Mucosa of descending colon (tissue), 3 donors: Measurements from ENCODE around the gene RCAN1. TPM values are rescaled to one million over a fixed set of nuclear protein-coding genes. Genes with fewer than 3 reads are reported as not detected.

Experiments used
- ATAC-seq: fragments of 200-7000 bp; cut with Tn5 transposase; one replicate; pipeline ENCODE4 v1.9.1; 2020; ENCODE audit warnings: mild to moderate bottlenecking, moderate library complexity
- DNase-seq, 3 donors: peaks; one replicate each; pipeline ENCODE4 v3.0.0-alpha.2; 2020
- H3K36me3 ChIP-seq: fragments of 200-600 bp; one replicate; pipeline ENCODE4 v1.8.0; 2021; ENCODE audit warnings: low read depth, mild to moderate bottlenecking
- H3K4me1 ChIP-seq: fragments of 200-600 bp; one replicate; pipeline ENCODE4 v1.8.0; 2021; ENCODE audit warnings: low read depth, mild to moderate bottlenecking
- H3K4me3 ChIP-seq: fragments of 200-600 bp; one replicate; pipeline ENCODE4 v1.8.0; 2021; ENCODE audit warnings: mild to moderate bottlenecking
- H3K9me3 ChIP-seq: fragments of 200-600 bp; one replicate; pipeline ENCODE4 v1.8.0; 2021; ENCODE audit warnings: mild to moderate bottlenecking
- intact Hi-C, 2 donors: fragments of 100-400 bp; cut with DNase I in 1 of 2; cut with micrococcal nuclease in 1 of 2; formaldehyde crosslinking; loops; one replicate each; pipeline versions ENCODE4 v1.11.0 to v1.11.1; 2022; cut with DNase I, micrococcal nuclease
- total RNA-seq, 3 donors: library from RNA; stranded (reverse); fragmentation: NEBNext Ultra II Directional in 2 of 3; extraction: Animal tissue kit (Norgen Biotek cat#: 25700) in 2 of 3; gene quantifications; one replicate each; pipeline versions ENCODE4 v1.2.1 to v1.2.4, GENCODE V29; 2021 to 2023
- TF ChIP-seq, protein P1 (sequence below): fragments of 200-600 bp; IDR thresholded peaks from one replicate; pipeline ENCODE4 v1.8.0; 2022; ENCODE audit warnings: antibody characterized with exemption, mild to moderate bottlenecking
- donor health status: DM: no; HTN: no; CAD: no; lungs with moderate emphysema.
- donor health status: DM: no; HTN: no; CAD: no.
- donor health status: DM: no; HTN: yes; CAD: no.

The RCAN1 gene
- total RNA-seq, 3 donors from 2014 or later, result 44.4 to 55.2 (median 50.7) TPM

DNA sequence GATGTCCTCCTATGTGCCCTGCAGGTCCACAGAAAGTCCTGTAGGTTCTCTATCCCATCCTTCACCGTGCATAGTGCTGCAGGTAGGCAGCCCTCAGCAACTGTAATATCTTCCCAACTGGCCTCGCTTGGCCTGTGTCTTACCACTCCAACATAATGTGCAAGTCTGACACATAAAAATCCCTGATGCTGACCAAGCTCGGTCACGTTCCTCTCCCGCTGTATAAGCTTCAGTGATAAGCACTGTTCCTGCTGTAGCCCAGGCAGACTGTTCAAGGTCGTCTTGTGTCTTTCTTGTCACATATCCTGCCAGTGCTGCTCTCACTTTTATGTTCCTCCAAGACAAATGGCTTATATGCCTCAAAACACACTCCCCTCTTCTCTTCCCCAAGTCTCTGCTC is 83.5 kb downstream of the RCAN1 start:
- TF ChIP-seq, protein P1, sequence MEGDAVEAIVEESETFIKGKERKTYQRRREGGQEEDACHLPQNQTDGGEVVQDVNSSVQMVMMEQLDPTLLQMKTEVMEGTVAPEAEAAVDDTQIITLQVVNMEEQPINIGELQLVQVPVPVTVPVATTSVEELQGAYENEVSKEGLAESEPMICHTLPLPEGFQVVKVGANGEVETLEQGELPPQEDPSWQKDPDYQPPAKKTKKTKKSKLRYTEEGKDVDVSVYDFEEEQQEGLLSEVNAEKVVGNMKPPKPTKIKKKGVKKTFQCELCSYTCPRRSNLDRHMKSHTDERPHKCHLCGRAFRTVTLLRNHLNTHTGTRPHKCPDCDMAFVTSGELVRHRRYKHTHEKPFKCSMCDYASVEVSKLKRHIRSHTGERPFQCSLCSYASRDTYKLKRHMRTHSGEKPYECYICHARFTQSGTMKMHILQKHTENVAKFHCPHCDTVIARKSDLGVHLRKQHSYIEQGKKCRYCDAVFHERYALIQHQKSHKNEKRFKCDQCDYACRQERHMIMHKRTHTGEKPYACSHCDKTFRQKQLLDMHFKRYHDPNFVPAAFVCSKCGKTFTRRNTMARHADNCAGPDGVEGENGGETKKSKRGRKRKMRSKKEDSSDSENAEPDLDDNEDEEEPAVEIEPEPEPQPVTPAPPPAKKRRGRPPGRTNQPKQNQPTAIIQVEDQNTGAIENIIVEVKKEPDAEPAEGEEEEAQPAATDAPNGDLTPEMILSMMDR, result no peak
- intact Hi-C loops, result no loop called here
- DNase-seq, result no peak
- Histone ChIP-seq H3K36me3 (no peaks in the 10 kb centered on the region), H3K4me3 (no peak overlapping the region), H3K4me1 (peaks cover 9% of the 10 kb centered on the region), H3K9me3 (no peaks in the 10 kb centered on the region)
- ATAC-seq, result no peak

DNA sequence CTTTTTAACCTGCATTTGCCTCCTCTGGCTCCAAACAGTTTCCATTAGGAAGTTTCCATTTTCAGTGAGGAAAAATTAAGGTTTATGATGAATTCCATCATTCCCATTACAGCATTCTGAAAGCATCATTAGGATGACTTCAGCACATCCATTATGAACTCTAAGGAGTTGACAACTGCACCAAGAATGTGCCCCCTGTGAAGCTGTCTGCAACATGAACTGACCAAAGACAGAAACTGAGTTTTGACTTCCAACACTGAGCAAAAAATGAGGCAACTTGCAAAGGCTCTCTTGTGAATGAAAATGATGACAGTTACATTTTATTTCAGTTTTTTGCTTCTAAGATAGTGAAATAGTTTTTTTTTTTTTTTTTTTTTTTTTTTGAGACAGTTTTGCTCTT is 84.7 kb downstream of the RCAN1 start:
- Histone ChIP-seq H3K9me3 (no peaks in the 10 kb centered on the region), H3K4me3 (no peak overlapping the region), H3K4me1 (peaks cover 9% of the 10 kb centered on the region), H3K36me3 (no peaks in the 10 kb centered on the region)
- TF ChIP-seq, protein P1, result no peak
- intact Hi-C loops, result no loop called here
- no peak for ATAC-seq
- no peak for DNase-seq

DNA sequence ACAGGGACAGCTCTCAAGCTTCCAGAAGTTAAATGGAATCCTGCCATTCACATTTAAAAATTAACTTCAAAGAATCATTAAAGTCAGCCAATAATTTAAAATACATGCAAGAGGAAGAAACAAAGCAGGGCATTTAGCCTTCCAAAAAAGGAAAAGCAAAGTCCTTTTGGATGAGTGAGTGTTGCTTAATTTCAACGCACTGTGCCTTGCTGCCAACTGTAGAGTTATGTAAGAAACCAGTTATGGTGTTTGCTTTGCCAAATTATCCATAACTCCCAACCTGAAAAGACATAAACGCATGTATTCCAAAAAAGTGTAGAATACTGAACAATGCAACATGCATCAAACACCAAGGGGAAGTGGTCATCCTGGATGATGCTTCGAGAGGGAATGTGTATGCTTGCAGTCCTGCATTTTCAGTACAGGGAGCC is 86.8 kb downstream of the RCAN1 start:
- Histone ChIP-seq H3K4me3 (no peak overlapping the region), H3K4me1 (peaks cover 20% of the 10 kb centered on the region), H3K36me3 (no peaks in the 10 kb centered on the region), H3K9me3 (no peaks in the 10 kb centered on the region)
- ATAC-seq (no peak), DNase-seq (no peak)
- TF ChIP-seq, protein P1, result no peak
- intact Hi-C loops, result no loop called here

DNA sequence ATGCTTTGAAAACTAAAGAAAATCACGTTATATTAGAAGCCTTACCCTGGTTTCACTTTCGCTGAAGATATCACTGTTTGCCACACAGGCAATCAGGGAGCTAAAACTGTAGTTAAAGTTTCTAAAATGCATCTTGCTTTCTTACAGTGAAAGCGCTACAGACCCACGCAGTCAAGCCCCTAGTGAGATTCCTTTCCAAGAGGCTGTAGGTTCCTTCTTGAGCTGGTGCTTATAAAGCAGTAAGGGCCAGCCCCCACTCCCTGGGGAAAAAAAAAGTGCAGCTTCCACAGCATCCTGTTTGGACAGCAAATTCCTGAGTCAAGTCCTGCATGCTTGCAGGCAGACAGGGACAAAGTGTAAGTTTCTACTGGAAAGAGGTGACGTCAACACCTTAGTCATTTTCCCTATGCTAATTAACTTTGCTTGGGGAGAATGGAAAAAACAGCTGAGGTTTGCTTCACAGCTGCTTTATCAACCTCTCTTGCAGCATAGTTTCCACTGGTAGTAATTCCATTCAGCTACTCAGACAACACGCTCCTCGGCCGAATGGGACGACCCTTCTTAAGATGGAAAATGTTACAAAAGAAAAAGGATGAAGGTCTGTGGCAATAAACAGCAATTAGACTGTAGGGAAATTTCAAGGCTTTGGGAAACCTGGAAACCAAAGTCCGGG is 88.2 kb downstream of the RCAN1 start:
- DNase-seq, result peak; percentile 58 to 77 (median 62)
- TF ChIP-seq, protein P1, result no peak
- intact Hi-C loops, result no loop called here

DNA sequence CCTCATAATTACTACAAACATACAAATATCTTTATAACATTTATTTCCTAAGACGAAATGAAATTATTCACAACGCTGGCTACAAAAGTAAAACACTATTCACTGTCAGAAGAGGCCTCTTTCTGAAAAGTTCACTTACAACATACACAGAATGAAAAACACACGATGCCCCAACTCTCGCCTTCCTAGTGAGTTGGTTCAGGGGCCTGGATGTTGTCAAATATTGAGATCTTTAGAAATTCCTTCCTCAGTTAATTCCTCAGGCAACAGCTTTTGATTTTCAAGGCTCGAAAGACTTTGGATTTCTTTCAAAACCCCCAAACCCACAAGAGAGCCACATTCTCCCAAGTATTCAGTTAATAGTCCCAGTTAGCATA is 88.7 kb downstream of the RCAN1 start:
- H3K9me3 ChIP-seq, result no peaks in the 10 kb centered on the region
- TF ChIP-seq, protein P1, result no peak
- H3K36me3 ChIP-seq, result no peaks in the 10 kb centered on the region
- no peak for ATAC-seq
- H3K4me1 ChIP-seq, result peaks cover 29% of the 10 kb centered on the region
- no peak for DNase-seq
- no peak overlapping the region for H3K4me3 ChIP-seq
- intact Hi-C loops, result no loop called here

More for the DNA sequence above, 88.2 kb downstream of the RCAN1 start:
- Histone ChIP-seq H3K9me3 (no peaks in the 10 kb centered on the region), H3K4me1 (peaks cover 29% of the 10 kb centered on the region), H3K36me3 (no peaks in the 10 kb centered on the region), H3K4me3 (no peak overlapping the region)
- ATAC-seq, result peak; percentile 85
